DMS 273 treated with DMSO at 0.1 percent for 48 hours (cell line): Measurements from ENCODE around the gene ITGB1BP1.

Experiments
- DNase-seq: peaks from one replicate; lab custom pipeline; 2025; lab: John Stamatoyannopoulos, UW

ITGB1BP1 gene

GRCh38 chr2:9377461-9378097, 45.7 kb downstream of the ITGB1BP1 start:
- DNase-seq, result no peak

GRCh38 chr2:9375857-9376428, 47.4 kb downstream of the ITGB1BP1 start:
- no peak for DNase-seq

- no peak for DNase-seq
These were observed 49.1 kb downstream of the ITGB1BP1 start for GRCh38 chr2:9374071-9374730.

GRCh38 chr2:9373476-9373875, 49.9 kb downstream of the ITGB1BP1 start:
- no peak for DNase-seq

GRCh38 chr2:9373047-9373446, 50.3 kb downstream of the ITGB1BP1 start:
- DNase-seq, result no peak

- DNase-seq, result no peak
These were observed 52.6 kb downstream of the ITGB1BP1 start for GRCh38 chr2:9370746-9371145.

GRCh38 chr2:9366026-9366425, 57.3 kb downstream of the ITGB1BP1 start:
- DNase-seq, result peak; percentile 6

- DNase-seq, result no peak
These were observed 57.8 kb downstream of the ITGB1BP1 start for GRCh38 chr2:9365498-9366019.

- DNase-seq, result no peak
These were observed 58.4 kb downstream of the ITGB1BP1 start for GRCh38 chr2:9364791-9365497.

GRCh38 chr2:9364373-9364772, 59.0 kb downstream of the ITGB1BP1 start:
- DNase-seq, result no peak

GRCh38 chr2:9360701-9361100, 62.6 kb downstream of the ITGB1BP1 start:
- no peak for DNase-seq

GRCh38 chr2:9360110-9360509, 63.2 kb downstream of the ITGB1BP1 start:
- no peak for DNase-seq

GRCh38 chr2:9359463-9359862, 63.9 kb downstream of the ITGB1BP1 start:
- DNase-seq, result no peak

- no peak for DNase-seq
These were observed 64.5 kb downstream of the ITGB1BP1 start for GRCh38 chr2:9358846-9359245.

GRCh38 chr2:9356261-9356660, 67.1 kb downstream of the ITGB1BP1 start:
- DNase-seq, result no peak

GRCh38 chr2:9355716-9356115, 67.6 kb downstream of the ITGB1BP1 start:
- no peak for DNase-seq

GRCh38 chr2:9355270-9355669, 68.1 kb downstream of the ITGB1BP1 start:
- DNase-seq, result no peak

GRCh38 chr2:9354318-9354717, 69.0 kb downstream of the ITGB1BP1 start:
- DNase-seq, result no peak
